ENCODE results near the gene MAOB.

DNA sequence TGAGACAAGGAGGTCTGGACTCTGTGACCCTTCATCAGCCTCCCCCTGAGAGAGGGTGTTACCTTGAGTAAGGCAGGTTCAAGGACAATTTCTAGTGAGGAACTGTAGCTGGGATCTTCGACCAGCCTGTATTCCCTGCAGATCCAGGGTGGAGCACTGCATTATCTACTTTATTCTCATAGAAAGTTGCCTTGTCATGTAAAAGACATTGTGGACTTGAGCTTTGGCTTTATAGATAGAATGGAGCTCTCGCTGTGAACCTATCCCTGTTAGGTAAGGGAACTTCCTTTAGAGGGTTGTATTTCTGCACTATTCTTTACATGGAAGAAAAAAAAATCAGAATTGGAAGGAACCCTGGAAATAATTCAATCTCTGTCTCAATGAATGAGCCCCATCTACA lies 134.8 kb downstream of the MAOB start:
- TF ChIP-seq, protein P1, sequence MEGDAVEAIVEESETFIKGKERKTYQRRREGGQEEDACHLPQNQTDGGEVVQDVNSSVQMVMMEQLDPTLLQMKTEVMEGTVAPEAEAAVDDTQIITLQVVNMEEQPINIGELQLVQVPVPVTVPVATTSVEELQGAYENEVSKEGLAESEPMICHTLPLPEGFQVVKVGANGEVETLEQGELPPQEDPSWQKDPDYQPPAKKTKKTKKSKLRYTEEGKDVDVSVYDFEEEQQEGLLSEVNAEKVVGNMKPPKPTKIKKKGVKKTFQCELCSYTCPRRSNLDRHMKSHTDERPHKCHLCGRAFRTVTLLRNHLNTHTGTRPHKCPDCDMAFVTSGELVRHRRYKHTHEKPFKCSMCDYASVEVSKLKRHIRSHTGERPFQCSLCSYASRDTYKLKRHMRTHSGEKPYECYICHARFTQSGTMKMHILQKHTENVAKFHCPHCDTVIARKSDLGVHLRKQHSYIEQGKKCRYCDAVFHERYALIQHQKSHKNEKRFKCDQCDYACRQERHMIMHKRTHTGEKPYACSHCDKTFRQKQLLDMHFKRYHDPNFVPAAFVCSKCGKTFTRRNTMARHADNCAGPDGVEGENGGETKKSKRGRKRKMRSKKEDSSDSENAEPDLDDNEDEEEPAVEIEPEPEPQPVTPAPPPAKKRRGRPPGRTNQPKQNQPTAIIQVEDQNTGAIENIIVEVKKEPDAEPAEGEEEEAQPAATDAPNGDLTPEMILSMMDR (IDR thresholded peaks at IDR 0.05): no peak
- TF ChIP-seq POLR2AphosphoS5 (IDR thresholded peaks at IDR 0.05) (no peak), POLR2A (IDR thresholded peaks at IDR 0.05) (no peak), EP300 (IDR thresholded peaks at IDR 0.05) (no peak)
